Body of pancreas (tissue), 4 donors: ENCODE data around the gene BRF1.

Experiments
- CTCF ChIP-seq, 7 experiments: fragments of 450-650 bp in 4 of 7; fragments of 200-600 bp in 3 of 7; sonication (generic) in 3 of 7; IDR thresholded peaks; one replicate each; pipeline ENCODE4 v1.5.1; 2016 to 2019; ENCODE audit warnings: antibody characterized with exemption in 7 of 7
- POLR2A ChIP-seq, 3 donors: fragments of 450-650 bp; IDR thresholded peaks; one replicate each; pipeline ENCODE4 v1.6.1; 2016; ENCODE audit warnings: antibody characterized with exemption in 3 of 3, mild to moderate bottlenecking in 2 of 3

GRCh38 chr14:105211758-105212089, 89.1 kb downstream of the BRF1 start:
- TF ChIP-seq CTCF (IDR thresholded peaks at IDR 0.05), result no peak
- TF ChIP-seq POLR2A (IDR thresholded peaks at IDR 0.05), result no peak
